Skin of body (tissue), 2 donors: ENCODE results near the gene POM121L12. TPM values are rescaled to one million over a fixed set of nuclear protein-coding genes. Genes with fewer than 3 reads are reported as not detected.

Experiments used
- DNase-seq: peaks from one replicate; lab custom pipeline; 2025; lab: John Stamatoyannopoulos, UW
- total RNA-seq: library from RNA; depleted of rRNA; stranded (reverse); fragments of >200 nt; gene quantifications from one replicate; pipeline ENCODE4 v1.2.3, GENCODE V29; 2014

POM121L12 gene
- total RNA-seq: not detected

- no peak for DNase-seq
Observed at GRCh38 chr7:53035499-53036412, at the start of gene POM121L12. Gene POM121L12 (plus strand): TSS chr7:53035633. CDS start chr7:53035672, 39 bp downstream.

GRCh38 chr7:52992001-52992400 is 43.4 kb upstream of the POM121L12 start:
- no peak for DNase-seq

- no peak for DNase-seq
Observed at GRCh38 chr7:52992479-52993162, 42.8 kb upstream of the POM121L12 start.

DNA sequence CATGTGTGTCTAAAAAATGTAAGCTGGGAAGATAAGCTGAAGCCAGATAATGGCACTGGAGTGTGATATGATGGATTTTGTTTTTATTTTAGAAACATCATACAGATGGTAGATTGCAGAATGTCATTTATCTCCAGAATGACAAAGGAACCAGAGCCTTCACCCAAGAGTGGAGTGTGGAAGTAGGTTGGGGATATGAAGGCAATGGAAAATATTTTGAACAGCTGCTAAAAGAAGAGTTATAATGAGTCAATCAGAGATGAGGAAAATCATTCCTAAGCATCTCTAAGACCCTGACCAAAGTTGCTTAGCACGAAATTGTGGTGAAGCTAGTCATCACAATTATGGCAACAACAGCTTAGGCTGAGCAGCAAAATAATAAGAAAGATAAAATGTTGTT is 39.8 kb upstream of the POM121L12 start:
- no peak for DNase-seq

DNA sequence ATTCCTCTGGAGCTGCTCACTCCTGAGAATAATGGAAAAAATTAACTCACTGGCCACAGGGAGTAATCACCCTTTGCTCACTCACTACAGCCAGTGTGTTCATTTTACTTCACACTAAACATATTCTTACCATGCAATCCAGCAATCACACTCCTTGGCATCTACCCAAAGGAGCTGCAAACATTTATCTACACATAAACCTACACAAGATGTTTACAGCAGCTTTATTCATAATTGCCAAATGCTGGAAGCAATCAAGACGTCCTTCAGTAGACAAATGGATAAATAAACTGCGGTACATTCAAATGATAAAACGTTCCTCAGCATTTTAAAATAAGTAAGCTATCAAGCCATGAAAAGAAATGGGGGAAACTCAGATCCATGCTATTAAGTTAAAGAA is 34.2 kb upstream of the POM121L12 start:
- no peak for DNase-seq

DNA sequence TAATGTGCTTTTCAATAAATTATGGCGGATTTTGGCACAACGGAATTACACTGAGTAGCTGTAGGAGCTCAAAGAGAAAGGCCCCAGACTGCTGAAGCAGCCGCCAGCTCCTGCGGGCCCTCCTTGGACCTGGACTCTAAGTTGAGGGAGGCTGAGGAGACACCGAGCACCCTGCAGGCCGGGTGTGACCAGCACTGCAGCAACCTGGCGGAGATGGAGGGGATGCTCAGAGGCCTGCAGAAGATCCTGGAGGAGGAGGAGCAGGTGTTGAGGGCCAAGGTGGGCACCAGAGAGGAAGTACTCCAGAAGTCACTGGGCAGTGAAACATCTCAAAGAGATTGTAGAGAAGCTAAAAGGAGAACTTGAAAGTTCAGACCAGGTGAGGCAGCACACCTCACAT is 33.0 kb upstream of the POM121L12 start:
- DNase-seq: no peak

- DNase-seq: no peak
Observed at GRCh38 chr7:53003653-53004445, 31.6 kb upstream of the POM121L12 start.

GRCh38 chr7:53013925-53014324 is 21.5 kb upstream of the POM121L12 start:
- no peak for DNase-seq

DNA sequence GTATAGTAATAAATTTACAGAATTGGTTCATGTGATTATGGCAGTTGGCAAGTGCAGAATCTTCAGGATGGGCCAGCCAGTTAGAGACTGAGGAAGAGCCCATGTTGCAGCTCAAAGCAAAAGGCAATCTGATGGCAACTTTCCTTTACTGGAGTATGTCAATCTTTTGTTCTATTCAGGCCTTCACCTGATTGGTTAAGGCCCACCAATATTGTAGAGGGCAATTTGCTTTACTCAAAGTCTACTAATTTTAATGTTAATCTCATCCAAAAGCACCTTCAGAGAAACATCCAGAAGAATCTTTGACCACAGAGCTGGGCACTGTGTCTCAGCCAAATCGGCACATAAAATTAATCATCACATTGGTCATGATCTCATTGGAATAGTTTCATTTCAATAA is 20.0 kb upstream of the POM121L12 start:
- DNase-seq: no peak

DNA sequence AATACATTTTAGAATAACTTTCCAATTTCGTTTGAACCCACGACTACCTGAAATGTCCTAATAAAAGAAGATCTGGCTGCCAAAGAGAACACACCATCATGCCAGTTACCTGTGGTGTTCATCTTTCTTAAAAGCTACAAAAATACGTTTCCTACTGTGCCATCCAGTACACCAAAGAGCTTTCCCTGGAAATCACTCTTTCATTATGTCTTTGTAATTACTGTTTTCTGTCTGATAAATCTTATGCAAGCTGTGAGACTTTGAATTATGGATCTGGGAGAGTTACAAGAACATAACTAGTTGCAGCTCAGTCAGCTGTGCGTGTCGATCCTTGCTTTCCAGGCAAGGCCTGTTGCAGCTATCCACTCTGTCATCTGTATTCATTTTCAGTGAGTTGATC is 12.5 kb upstream of the POM121L12 start:
- DNase-seq: no peak

DNA sequence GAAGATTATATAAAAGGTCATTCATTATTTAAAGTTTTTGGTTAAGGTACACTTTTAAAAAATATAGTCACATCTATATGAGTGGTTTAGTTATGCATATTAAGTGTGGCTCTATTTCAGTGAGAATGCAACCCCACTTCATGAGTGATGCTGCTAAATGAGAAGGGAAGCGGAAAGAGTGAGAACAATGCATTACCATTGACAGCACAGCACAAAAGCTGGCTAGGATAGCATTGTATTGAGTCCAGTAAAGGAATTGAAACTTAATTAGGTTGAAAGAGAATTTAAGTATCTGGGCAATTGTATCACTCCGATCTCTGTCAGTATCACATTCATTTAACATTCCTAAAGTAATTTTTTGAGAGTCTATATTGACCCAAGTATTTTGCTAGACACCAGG is 13.2 kb downstream of the POM121L12 start:
- DNase-seq: no peak

GRCh38 chr7:53050433-53050832 is 15.0 kb downstream of the POM121L12 start:
- no peak for DNase-seq

GRCh38 chr7:53059591-53059990 is 24.2 kb downstream of the POM121L12 start:
- DNase-seq: no peak

GRCh38 chr7:53060066-53060465 is 24.6 kb downstream of the POM121L12 start:
- DNase-seq: no peak

- no peak for DNase-seq
Observed at GRCh38 chr7:53062796-53063195, 27.4 kb downstream of the POM121L12 start.

DNA sequence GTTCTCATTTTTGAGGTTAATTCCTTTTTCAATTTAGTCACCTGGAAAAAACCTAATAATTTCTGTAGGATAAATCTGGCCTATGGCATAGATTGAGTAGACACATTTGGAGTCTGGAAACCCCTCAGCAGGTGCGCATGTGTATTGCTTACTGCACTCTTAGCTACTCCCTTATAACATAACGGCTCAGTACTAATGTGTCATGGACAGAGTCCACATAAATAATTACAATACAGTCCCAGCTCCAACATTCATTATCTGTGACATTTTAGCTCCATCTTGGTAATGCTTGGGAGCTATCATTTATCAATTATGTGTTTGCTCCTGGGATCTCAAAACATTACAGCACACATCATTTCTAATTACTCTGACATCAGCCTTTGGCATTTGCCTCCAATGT is 33.2 kb downstream of the POM121L12 start:
- no peak for DNase-seq

DNA sequence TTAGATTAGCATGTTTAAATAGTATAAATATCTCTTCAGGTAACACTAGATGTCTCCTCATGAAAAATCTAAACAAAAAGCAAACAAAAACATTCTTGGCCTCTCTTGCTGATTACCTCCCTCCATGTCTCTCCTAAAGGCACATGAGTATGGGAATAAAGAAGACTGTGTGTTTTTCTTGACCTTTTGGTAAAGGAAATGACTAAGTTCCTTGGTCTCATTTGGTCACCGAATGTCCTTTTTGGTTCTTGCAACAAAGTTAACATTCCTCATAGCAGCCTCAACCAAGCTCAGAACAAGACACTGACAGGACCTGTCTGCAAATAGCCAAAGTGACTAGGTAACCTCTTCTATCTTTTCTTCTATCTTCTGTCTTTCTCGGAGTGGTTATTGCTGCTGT is 35.5 kb downstream of the POM121L12 start:
- no peak for DNase-seq
